Panc1 (cell line): ENCODE data around the gene VIT. TPM values are rescaled to one million over a fixed set of nuclear protein-coding genes. Genes with fewer than 3 reads are reported as not detected.

Source experiments
- ATAC-seq: fragments of 200-7000 bp; cut with Tn5 transposase; 2 replicates; pipeline ENCODE4 v1.9.1; 2020; ENCODE audit warnings: mild to moderate bottlenecking, moderate library complexity
- BruUV-seq: library from RNA; stranded (reverse); fragments of 400-500 nt; replicated peaks from 2 replicates; lab custom pipeline; 2021; lab: Mats Ljungman, UMichigan
- CTCF ChIA-PET: fragments of 300-600 bp; sonication (Branson Sonifier 250); formaldehyde crosslinking; loops from one replicate; lab custom pipeline; 2022; ENCODE audit warnings: antibody characterized with exemption; lab: Charles Lee
- POLR2A ChIA-PET: fragments of 300-600 bp; sonication (Branson Sonifier 250); formaldehyde crosslinking; loops from one replicate; lab custom pipeline; 2022; ENCODE audit warnings: antibody characterized with exemption; lab: Charles Lee
- DNase-seq: peaks from one replicate; pipeline ENCODE4 v3.0.0-alpha.2; 2010; ENCODE audit warnings: low read depth, low spot score
- H3K27ac ChIP-seq: 2 replicates; pipeline ENCODE4 v1.5.1; 2011; ENCODE audit warnings: mild to moderate bottlenecking, low read length, inconsistent platforms
- H3K27me3 ChIP-seq: fragments of 200-500 bp; sonication (Bioruptor generic); 2 replicates; pipeline ENCODE4 v1.6.0; 2014; ENCODE audit warnings: low read length, inconsistent platforms; ENCODE audit not compliant: control insufficient read depth, insufficient read depth
- H3K36me3 ChIP-seq: fragments of 200-500 bp; sonication (Bioruptor generic); 2 replicates; pipeline ENCODE4 v1.5.1; 2014; ENCODE audit warnings: inconsistent platforms, mild to moderate bottlenecking, low read length, moderate library complexity; ENCODE audit not compliant: control insufficient read depth, insufficient read depth
- H3K4me1 ChIP-seq: 2 replicates; pipeline ENCODE4 v1.5.1; 2011; ENCODE audit warnings: inconsistent platforms, mild to moderate bottlenecking, low read length, moderate library complexity; ENCODE audit not compliant: control insufficient read depth, insufficient read depth
- H3K4me3 ChIP-seq, 2 experiments: 2 replicates each; pipeline ENCODE4 v1.5.1; 2011 to 2012; ENCODE audit warnings: low read depth in 2 of 2, low read length in 2 of 2, mild to moderate bottlenecking in 2 of 2, inconsistent platforms in 1 of 2, moderate library complexity in 1 of 2
- H3K9me3 ChIP-seq: fragments of 200-500 bp; sonication (Bioruptor generic); 2 replicates; pipeline ENCODE4 v1.5.1; 2014; ENCODE audit warnings: low read depth, mild to moderate bottlenecking, inconsistent platforms, low read length, moderate library complexity; ENCODE audit not compliant: control insufficient read depth, insufficient read depth
- CTCF ChIP-seq: fragments of 450-650 bp; IDR thresholded peaks from 2 replicates; pipeline ENCODE4 v1.5.1; 2017; ENCODE audit warnings: mild to moderate bottlenecking
- POLR2AphosphoS5 ChIP-seq: IDR thresholded peaks from 2 replicates; pipeline ENCODE4 v1.6.1; 2012; ENCODE audit warnings: mild to moderate bottlenecking, low read depth, low read length, moderate library complexity
- SIN3A ChIP-seq: IDR thresholded peaks from 2 replicates; pipeline ENCODE4 v1.6.1; 2012; ENCODE audit warnings: low read depth, mild to moderate bottlenecking, low read length, moderate library complexity, borderline replicate concordance; ENCODE audit not compliant: insufficient read depth
- TCF7L2 ChIP-seq: IDR thresholded peaks from 2 replicates; pipeline ENCODE4 v1.6.1; 2011; ENCODE audit warnings: mild to moderate bottlenecking, low read depth, low read length, inconsistent platforms
- in situ Hi-C: cut with HindIII; loops from 2 replicates; pipeline ENCODE4 v1.10.0; 2016; ENCODE audit warnings: low sequenced_read_pairs, low pct_unique_long_range_greater_than_20kb
- intact Hi-C: fragments of 100-400 bp; cut with micrococcal nuclease; formaldehyde crosslinking; loops from one replicate; pipeline ENCODE4 v1.10.0; 2022; ENCODE audit not compliant: unreplicated experiment
- total RNA-seq: library from RNA; stranded (reverse); gene quantifications from one replicate; pipeline ENCODE4 v1.2.1, GENCODE V29; 2021; ENCODE audit not compliant: unreplicated experiment
- TF ChIP-seq, protein P1 (sequence below), 2 experiments: IDR thresholded peaks; 2 replicates each; pipeline ENCODE4 v1.6.1; 2011 to 2012; ENCODE audit warnings: low read depth in 2 of 2, control low read depth in 1 of 2, low read length in 1 of 2, mild to moderate bottlenecking in 1 of 2, moderate library complexity in 1 of 2; ENCODE audit not compliant: insufficient read depth in 1 of 2

The VIT gene
- total RNA-seq, 1 experiment from 2014 or later: 0.77 TPM

DNA sequence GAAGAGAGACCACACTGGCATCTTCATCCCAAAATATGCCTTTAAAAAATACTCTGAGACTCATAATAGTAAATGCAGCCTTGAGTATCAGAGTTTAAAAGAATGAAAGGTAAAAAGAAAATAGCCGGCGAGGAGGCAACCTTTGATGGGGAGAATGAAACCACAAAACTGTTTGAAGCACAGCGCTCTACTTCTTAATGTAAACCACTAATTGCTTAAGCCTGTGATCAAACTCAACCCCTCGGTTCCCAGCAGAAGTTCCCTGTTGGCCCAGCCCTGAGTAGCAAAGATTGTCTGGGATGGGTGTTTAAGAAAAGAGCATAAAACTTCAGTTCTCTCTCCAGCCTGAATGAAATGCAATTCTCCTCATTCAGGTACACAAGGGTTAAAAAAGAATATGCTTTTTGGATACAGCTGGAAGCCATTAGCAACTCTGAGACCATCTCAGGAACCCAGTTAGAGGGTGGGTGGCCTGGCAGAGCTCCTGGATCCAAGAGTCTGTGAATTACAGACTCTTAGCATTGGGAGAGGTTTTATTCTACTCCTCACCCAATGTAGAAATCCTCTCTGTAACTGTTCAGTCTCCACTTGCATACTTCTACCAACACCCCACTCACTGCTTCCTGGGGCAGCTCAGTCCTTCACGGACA, 44.8 kb downstream of the VIT start:
- TF ChIP-seq SIN3A (no peak), CTCF (no peak), TCF7L2 (no peak), POLR2AphosphoS5 (no peak)
- TF ChIP-seq, protein P1, sequence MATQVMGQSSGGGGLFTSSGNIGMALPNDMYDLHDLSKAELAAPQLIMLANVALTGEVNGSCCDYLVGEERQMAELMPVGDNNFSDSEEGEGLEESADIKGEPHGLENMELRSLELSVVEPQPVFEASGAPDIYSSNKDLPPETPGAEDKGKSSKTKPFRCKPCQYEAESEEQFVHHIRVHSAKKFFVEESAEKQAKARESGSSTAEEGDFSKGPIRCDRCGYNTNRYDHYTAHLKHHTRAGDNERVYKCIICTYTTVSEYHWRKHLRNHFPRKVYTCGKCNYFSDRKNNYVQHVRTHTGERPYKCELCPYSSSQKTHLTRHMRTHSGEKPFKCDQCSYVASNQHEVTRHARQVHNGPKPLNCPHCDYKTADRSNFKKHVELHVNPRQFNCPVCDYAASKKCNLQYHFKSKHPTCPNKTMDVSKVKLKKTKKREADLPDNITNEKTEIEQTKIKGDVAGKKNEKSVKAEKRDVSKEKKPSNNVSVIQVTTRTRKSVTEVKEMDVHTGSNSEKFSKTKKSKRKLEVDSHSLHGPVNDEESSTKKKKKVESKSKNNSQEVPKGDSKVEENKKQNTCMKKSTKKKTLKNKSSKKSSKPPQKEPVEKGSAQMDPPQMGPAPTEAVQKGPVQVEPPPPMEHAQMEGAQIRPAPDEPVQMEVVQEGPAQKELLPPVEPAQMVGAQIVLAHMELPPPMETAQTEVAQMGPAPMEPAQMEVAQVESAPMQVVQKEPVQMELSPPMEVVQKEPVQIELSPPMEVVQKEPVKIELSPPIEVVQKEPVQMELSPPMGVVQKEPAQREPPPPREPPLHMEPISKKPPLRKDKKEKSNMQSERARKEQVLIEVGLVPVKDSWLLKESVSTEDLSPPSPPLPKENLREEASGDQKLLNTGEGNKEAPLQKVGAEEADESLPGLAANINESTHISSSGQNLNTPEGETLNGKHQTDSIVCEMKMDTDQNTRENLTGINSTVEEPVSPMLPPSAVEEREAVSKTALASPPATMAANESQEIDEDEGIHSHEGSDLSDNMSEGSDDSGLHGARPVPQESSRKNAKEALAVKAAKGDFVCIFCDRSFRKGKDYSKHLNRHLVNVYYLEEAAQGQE (IDR thresholded peaks at IDR 0.05; ENCODE audit: insufficient read depth in 1 of 2, low read depth in 2 of 2, low read length in 1 of 2): no peak
- no peak overlapping the region for H3K4me3 ChIP-seq
- no peak overlapping the region for H3K27ac ChIP-seq
- H3K27me3 ChIP-seq: peaks cover 5% of the 10 kb centered on the region; the same call in 1 of the 2 replicates
- no peaks in the 10 kb centered on the region for H3K36me3 ChIP-seq
- ChIA-PET CTCF (no interaction called here), POLR2A (no interaction called here)
- no TSS peak for BruUV-seq
- H3K9me3 ChIP-seq: no peaks in the 10 kb centered on the region
- no peak for ATAC-seq
- no peak for DNase-seq
- H3K4me1 ChIP-seq: no peaks in the 10 kb centered on the region
- intact Hi-C loops (no loop called here), in situ Hi-C loops (no loop called here)

GRCh38 chr2:36743954-36744353, 47.4 kb downstream of the VIT start:
- intact Hi-C loops: no loop called here
- POLR2A ChIA-PET: no interaction called here
- peaks cover 5% of the 10 kb centered on the region; the same call in 1 of the 2 replicates for H3K27me3 ChIP-seq

More at GRCh38 chr2:36743954-36744353, 47.4 kb downstream of the VIT start:
- BruUV-seq: no TSS peak
- Histone ChIP-seq H3K4me3 (no peak overlapping the region), H3K27ac (no peak overlapping the region), H3K36me3 (no peaks in the 10 kb centered on the region), H3K9me3 (no peaks in the 10 kb centered on the region), H3K4me1 (no peaks in the 10 kb centered on the region)
- TF ChIP-seq SIN3A (no peak), TCF7L2 (no peak), CTCF (no peak), POLR2AphosphoS5 (no peak)
- TF ChIP-seq, protein P1 (IDR thresholded peaks at IDR 0.05; ENCODE audit: insufficient read depth in 1 of 2, low read depth in 2 of 2, low read length in 1 of 2): no peak
- CTCF ChIA-PET: no interaction called here
- ATAC-seq (no peak), DNase-seq (no peak)
- in situ Hi-C loops: no loop called here
